Neural progenitor cell (in vitro differentiated cells): ENCODE measurements around the gene DISP1.

Experiments used
- CTCF ChIP-seq: fragments of 200-600 bp; sonication (generic); IDR thresholded peaks from 2 replicates; pipeline ENCODE4 v1.5.1; 2017; ENCODE audit warnings: antibody characterized with exemption, mild to moderate bottlenecking
- EZH2phosphoT487 ChIP-seq: fragments of 200-600 bp; sonication (generic); IDR thresholded peaks from 2 replicates; pipeline ENCODE4 v1.6.1; 2017; ENCODE audit warnings: antibody characterized with exemption

GRCh38 chr1:222769971-222770620 lies 44.7 kb upstream of the DISP1 start:
- TF ChIP-seq EZH2phosphoT487 (no peak), CTCF (no peak)
